Small intestine (tissue), 7 donors: Measurements from ENCODE around the gene AP1AR. TPM values are rescaled to one million over a fixed set of nuclear protein-coding genes. Genes with fewer than 3 reads are reported as not detected.
"Not testable (repeated sequence)": the region's sequence is repeated elsewhere in the genome, so short reads cannot be mapped to it uniquely, and the experiment has no call there.

Experiments
- DNase-seq, 2 donors: peaks; one replicate each; pipeline versions ENCODE4 v3.0.0 to v3.0.0-alpha.2; 2013
- FAIRE-seq: peaks from 2 replicates; lab custom pipeline; 2012; peaks lifted over from hg19 to GRCh38; lab: Jason Lieb, UNC
- H3K27ac ChIP-seq, 3 donors: one replicate each; pipeline ENCODE4 v1.5.1; 2013; ENCODE audit warnings: low read length in 2 of 3, mild to moderate bottlenecking in 2 of 3, control low read depth in 1 of 3, inconsistent platforms in 1 of 3, low read depth in 1 of 3, moderate library complexity in 1 of 3
- H3K27me3 ChIP-seq, 3 donors: one replicate each; pipeline ENCODE4 v1.6.1; 2013; ENCODE audit warnings: low read length in 3 of 3, inconsistent platforms in 1 of 3; ENCODE audit not compliant: control insufficient read depth in 3 of 3, insufficient read depth in 3 of 3
- H3K36me3 ChIP-seq, 3 donors: one replicate each; pipeline ENCODE4 v1.6.1; 2013; ENCODE audit warnings: low read length in 3 of 3, inconsistent platforms in 1 of 3, low read depth in 1 of 3, mild to moderate bottlenecking in 1 of 3, moderate library complexity in 1 of 3; ENCODE audit not compliant: control insufficient read depth in 3 of 3, insufficient read depth in 2 of 3
- H3K4me1 ChIP-seq, 3 donors: one replicate each; pipeline ENCODE4 v1.6.1; 2013; ENCODE audit warnings: low read length in 2 of 3, inconsistent platforms in 1 of 3, low read depth in 1 of 3, mild to moderate bottlenecking in 1 of 3, moderate library complexity in 1 of 3; ENCODE audit not compliant: control insufficient read depth in 3 of 3, insufficient read depth in 2 of 3
- H3K4me3 ChIP-seq, 3 donors: one replicate each; pipeline ENCODE4 v1.5.1; 2013; ENCODE audit warnings: low read length in 3 of 3, control low read depth in 1 of 3, inconsistent platforms in 1 of 3, low read depth in 1 of 3, mild to moderate bottlenecking in 1 of 3, moderate library complexity in 1 of 3
- H3K9me3 ChIP-seq, 2 donors: one replicate each; pipeline ENCODE4 v1.6.1; 2013; ENCODE audit warnings: low read depth in 1 of 2, low read length in 1 of 2; ENCODE audit not compliant: control insufficient read depth in 2 of 2, insufficient read depth in 1 of 2
- WGBS, 3 donors: extraction: QIAGEN DNeasy Blood & Tissue Kit; methylation state at CpG; one replicate each; pipeline ENCODE4 v1.1.7; 2013; 5-methylcytosine and 5-hydroxymethylcytosine counted together
- polyA plus RNA-seq, 4 donors: library from polyadenylated mRNA; stranded (reverse) in 3 of 4; unstranded in 1 of 4; fragments of 200-250 nt in 3 of 4; fragments of 120-200 nt in 1 of 4; gene quantifications; one replicate each; pipeline versions ENCODE4 v1.2.1 to v1.2.3, GENCODE V29; 2013
- donor health status: healthy with polysubstance abuse.
- donor health status: control.
- donor health status: control.
- donor health status: Bipolar disorder and iron deficiency.
- donor health status: healthy.

AP1AR gene
- polyA plus RNA-seq, 4 donors = 16.8 to 51.6 (median 26.3) TPM

DNA sequence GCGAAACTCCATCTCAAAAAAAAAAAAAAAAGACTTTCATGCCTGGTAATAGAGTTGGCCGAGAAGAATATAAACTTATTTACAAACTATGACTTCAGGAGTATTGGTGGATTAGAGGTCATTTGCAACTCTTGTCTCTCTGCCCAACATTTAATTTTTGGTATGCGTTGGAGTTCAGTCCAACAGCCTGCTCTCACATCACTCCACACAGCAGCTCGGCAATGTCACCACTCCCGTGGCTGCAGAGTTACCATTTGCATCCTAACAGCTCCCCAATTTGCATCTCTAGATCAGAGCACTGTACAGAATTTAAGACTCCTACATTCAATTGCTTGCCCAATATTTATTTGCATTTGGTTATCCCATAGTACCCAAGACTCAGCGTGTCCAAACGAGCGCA, 40.9 kb upstream of the AP1AR start:
- FAIRE-seq (no peak), DNase-seq (no peak)
- Histone ChIP-seq H3K27me3 (no peaks in the 10 kb centered on the region), H3K4me1 (no peaks in the 10 kb centered on the region), H3K36me3 (no peaks in the 10 kb centered on the region), H3K4me3 (no peak overlapping the region), H3K9me3 (no peaks in the 10 kb centered on the region), H3K27ac (no peak overlapping the region)
- 91 to 93% (median 92%) methylated on average over 8 of the region's 8 CpGs for WGBS, 3 donors

DNA sequence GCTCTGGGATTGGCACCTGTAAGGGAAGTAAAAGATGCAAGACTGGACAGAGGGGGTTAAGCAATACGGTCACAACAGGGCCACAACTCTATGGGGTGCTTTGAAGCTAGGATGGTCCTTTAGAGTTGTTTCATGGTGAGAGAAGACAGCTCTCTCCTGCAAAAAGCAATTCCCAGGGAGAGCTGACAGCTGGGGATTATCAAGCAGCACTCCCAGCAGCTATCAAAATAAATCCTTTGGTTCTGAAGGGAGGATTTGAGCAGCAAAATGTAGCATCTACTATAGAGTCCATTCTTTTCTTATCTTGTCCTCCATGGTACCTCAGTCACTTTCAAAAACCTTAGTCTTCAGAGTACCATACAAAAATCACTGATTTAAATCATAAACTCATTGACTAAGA, 35.1 kb upstream of the AP1AR start:
- Histone ChIP-seq H3K9me3 (no peaks in the 10 kb centered on the region), H3K4me3 (no peak overlapping the region), H3K4me1 (no peaks in the 10 kb centered on the region), H3K36me3 (no peaks in the 10 kb centered on the region), H3K27me3 (no peaks in the 10 kb centered on the region), H3K27ac (no peak overlapping the region)
- 42 to 71% (median 53%) methylated on average over 1 of the region's 1 CpG for WGBS, 3 donors
- FAIRE-seq = no peak
- DNase-seq = no peak

DNA sequence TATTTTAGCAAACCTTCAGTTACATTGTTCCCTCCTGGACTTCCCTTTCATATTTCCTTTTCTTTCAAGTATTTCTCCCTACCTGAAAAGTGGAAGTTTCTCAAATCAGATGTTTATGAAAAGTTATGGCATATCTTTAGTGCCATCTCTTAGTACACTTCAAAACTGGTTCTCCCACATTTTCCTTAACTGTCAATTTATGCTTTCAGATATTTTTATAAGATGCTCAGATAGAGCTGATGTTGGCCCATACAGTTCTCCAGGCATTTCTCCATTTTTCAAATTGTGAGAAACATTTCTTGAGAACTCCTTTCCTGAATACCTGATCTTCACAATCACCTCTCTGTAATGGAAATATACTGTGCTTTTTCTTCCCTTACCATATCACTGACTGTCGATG, 32.5 kb upstream of the AP1AR start:
- no peak for FAIRE-seq
- Histone ChIP-seq H3K36me3 (no peaks in the 10 kb centered on the region), H3K4me3 (no peak overlapping the region), H3K27me3 (no peaks in the 10 kb centered on the region), H3K9me3 (no peaks in the 10 kb centered on the region), H3K4me1 (no peaks in the 10 kb centered on the region), H3K27ac (no peak overlapping the region)
- DNase-seq = no peak
- 42 to 61% (median 59%) methylated on average over 1 of the region's 1 CpG for WGBS, 3 donors

DNA sequence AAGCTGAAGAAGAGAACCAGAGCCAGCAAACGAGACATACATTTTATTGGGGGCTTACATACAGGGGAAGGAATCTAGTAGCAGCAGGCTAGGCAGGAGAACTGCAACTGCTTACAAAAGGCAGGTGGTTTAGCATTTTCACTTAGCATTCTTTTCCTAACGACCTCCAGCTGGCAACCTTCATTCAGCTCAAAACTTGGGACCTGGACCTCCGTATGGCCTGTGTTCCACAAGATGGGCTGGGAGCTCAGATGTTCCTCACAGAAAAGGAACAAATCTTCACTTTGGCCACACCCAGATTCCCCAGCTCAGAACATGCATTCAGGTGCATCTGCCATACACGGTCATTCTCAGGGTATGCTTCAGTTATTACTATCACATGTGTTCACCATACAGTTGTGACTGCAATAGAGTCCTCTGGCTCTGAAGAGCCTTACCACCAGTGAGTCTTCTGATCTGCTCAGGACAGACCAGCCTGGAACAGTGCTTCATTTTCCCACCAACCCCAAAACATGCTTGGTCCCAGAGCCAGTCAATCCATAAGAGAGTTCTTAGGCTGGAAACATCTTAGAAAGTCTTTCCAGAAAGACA, 29.6 kb upstream of the AP1AR start:
- H3K4me3 ChIP-seq = no peak overlapping the region
- H3K27me3 ChIP-seq = no peaks in the 10 kb centered on the region
- no peak for FAIRE-seq
- no peaks in the 10 kb centered on the region for H3K9me3 ChIP-seq
- no peak for DNase-seq
- H3K36me3 ChIP-seq = no peaks in the 10 kb centered on the region
- 72 to 79% (median 76%) methylated on average over 4 of the region's 4 CpGs for WGBS, 3 donors
- H3K4me1 ChIP-seq = no peaks in the 10 kb centered on the region
- H3K27ac ChIP-seq = no peak overlapping the region

DNA sequence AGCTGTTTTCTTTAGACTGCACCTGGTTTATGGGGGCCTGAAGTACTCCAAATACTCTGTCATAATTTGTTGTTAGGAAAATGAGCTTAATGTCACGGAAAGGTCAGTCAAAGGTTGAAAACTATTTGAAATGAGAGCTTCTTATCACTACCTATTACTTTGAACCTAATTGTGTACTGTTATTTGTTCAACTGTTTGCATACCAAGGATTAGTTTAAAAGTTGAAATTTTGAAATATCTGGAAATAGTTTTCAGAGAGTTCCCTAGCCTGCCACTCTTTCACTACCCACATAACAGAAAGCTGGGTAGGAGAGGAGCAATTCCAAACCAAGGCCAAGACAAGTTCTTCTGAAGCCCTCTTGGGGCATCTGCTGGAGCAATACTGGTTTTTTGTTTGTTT, 28.0 kb upstream of the AP1AR start:
- FAIRE-seq (no peak), DNase-seq (no peak)
- no peaks in the 10 kb centered on the region for H3K4me1 ChIP-seq
- no peaks in the 10 kb centered on the region for H3K27me3 ChIP-seq
- no peaks in the 10 kb centered on the region for H3K36me3 ChIP-seq
- no peak overlapping the region for H3K27ac ChIP-seq
- H3K4me3 ChIP-seq = no peak overlapping the region
- WGBS, 3 donors = 49 to 75% (median 64%) methylated on average over 1 of the region's 1 CpG
- no peaks in the 10 kb centered on the region for H3K9me3 ChIP-seq

DNA sequence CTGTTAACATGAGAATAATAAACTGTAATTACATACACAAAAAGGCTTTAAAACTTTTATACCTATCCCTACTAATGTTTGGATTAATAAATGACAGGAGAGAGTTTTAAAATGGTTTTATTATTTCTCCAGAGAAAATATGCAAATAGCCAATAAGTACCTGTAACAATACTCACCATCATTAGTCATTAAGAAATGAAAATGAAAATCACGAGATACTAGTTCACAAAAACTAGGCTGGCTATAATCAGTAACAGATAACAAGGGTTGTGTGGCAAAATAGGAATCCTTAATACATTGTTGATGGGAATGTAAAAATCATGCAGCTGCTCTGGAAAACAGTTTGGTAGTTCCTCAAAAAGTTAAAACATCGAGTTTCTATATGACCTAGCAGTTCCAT, 25.2 kb upstream of the AP1AR start:
- WGBS, 3 donors = 68 to 75% (median 70%) methylated on average over 2 of the region's 2 CpGs
- H3K4me1 ChIP-seq = no peaks in the 10 kb centered on the region
- no peaks in the 10 kb centered on the region for H3K9me3 ChIP-seq
- no peak overlapping the region for H3K4me3 ChIP-seq
- FAIRE-seq = no peak
- H3K27ac ChIP-seq = no peak overlapping the region
- H3K27me3 ChIP-seq = no peaks in the 10 kb centered on the region
- no peaks in the 10 kb centered on the region for H3K36me3 ChIP-seq
- DNase-seq = no peak

DNA sequence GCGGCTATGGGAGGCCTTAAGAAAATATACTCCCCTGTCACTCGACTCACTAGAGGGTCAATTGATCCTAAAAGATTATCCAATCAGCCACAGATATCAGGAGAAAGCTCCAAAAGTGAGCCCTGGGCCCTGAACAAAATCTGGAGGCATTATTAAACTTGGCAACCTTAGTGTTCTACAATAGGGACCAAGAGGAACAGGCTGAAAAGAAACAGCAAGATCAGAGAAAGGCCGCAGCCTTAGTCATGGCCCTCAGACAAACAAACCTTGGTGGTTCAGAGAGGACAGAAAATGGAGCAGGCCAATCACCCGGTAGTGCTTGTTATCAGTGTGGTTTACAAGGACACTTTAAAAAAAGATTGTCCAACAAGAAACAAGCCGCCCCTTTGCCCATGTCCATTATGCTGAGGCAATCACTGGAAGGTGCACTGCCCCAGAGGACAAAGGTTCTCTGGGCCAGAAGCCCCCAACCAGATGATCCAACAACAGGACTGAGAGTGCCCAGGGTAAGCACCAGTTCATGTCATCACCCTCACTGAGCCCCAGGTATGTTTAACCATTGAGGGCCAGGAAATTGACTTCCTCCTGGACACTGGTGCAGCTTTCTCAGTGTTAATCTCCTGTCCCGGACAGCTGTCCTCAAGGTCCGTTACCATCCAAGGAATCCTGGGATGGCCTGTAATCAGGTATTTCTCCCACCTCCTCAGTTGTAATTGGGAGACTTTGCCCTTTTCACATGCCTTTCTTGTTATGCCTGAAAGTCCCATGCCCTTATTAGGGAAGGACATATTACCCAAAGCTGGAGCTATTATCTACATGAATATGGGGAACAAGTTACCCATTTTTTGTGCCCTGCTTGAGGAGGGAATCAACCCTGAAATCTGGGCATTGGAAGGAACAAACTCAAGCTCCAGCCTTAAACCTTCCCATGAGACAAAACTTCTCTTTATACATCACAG, 23.2 kb upstream of the AP1AR start:
- H3K4me3 ChIP-seq, H3K27me3 ChIP-seq, H3K27ac ChIP-seq, H3K9me3 ChIP-seq, H3K36me3 ChIP-seq, H3K4me1 ChIP-seq, FAIRE-seq: not testable (repeated sequence)
- 65 to 87% (median 71%) methylated on average over 7 of the region's 7 CpGs for WGBS, 3 donors
- DNase-seq = peak in 1 of 2 donors; percentile 15

DNA sequence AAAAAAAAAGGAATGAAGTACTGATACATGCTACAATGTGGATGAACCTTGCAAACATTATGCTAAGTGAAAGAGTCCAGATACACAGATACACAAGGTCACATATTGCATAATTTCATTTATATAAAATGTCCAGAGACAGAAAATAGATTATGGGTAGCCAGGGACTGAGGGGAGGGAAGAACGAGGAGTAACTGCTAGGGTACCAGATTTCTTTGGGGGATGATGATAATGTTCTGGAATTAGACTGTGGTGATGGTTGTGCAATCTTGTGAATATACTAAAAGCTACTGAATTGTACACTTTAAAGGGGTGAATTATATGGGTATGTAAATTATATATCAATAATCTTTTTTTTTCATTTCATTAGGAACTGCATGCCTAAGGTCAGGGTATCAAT, 20.8 kb upstream of the AP1AR start:
- no peak overlapping the region for H3K4me3 ChIP-seq
- FAIRE-seq = no peak
- WGBS, 3 donors = 82 to 88% (median 84%) methylated on average over 1 of the region's 1 CpG

More for the DNA sequence above, 20.8 kb upstream of the AP1AR start:
- no peaks in the 10 kb centered on the region for H3K27me3 ChIP-seq
- no peaks in the 10 kb centered on the region for H3K9me3 ChIP-seq
- no peak for DNase-seq
- no peaks in the 10 kb centered on the region for H3K36me3 ChIP-seq
- no peaks in the 10 kb centered on the region for H3K4me1 ChIP-seq
- H3K27ac ChIP-seq = no peak overlapping the region
